CD4-positive, CD25-positive, alpha-beta regulatory T cell (primary cell): Measurements from ENCODE around the gene STARD7. TPM values are rescaled to one million over a fixed set of nuclear protein-coding genes. Genes with fewer than 3 reads are reported as not detected.

Experiments
- ATAC-seq, 2 donors: fragments of 150-1000 bp; cut with Tn5 transposase; one replicate each; pipeline ENCODE4 v1.10.0; 2021; ENCODE audit warnings: low read depth in 2 of 2, moderate number of reproducible peaks in 2 of 2, moderate library complexity in 1 of 2
- DNase-seq, 3 donors: peaks; one replicate each; pipeline versions ENCODE4 v3.0.0 to v3.0.0-alpha.2; 2012 to 2022; ENCODE audit warnings: mixed read lengths in 1 of 3
- H3K27ac ChIP-seq: one replicate; pipeline ENCODE4 v1.7.0; 2013; ENCODE audit warnings: mild to moderate bottlenecking, low read length; ENCODE audit not compliant: insufficient read depth, poor library complexity, severe bottlenecking
- H3K27me3 ChIP-seq: one replicate; pipeline ENCODE4 v1.7.0; 2013; ENCODE audit warnings: low read length; ENCODE audit not compliant: control insufficient read depth, insufficient read depth
- H3K36me3 ChIP-seq: one replicate; pipeline ENCODE4 v1.7.0; 2013; ENCODE audit warnings: mild to moderate bottlenecking, low read length, moderate library complexity; ENCODE audit not compliant: control insufficient read depth, insufficient read depth
- H3K4me1 ChIP-seq: 2 replicates; pipeline ENCODE4 v1.7.0; 2013; ENCODE audit warnings: mild to moderate bottlenecking, low read length; ENCODE audit not compliant: insufficient read depth, control insufficient read depth, poor library complexity, severe bottlenecking
- H3K4me3 ChIP-seq: one replicate; pipeline ENCODE4 v1.7.0; 2013; ENCODE audit warnings: low read depth, mild to moderate bottlenecking, low read length, moderate library complexity
- H3K9me3 ChIP-seq, 2 experiments: 1 replicate in 1 of 2; 2 replicates in 1 of 2; pipeline ENCODE4 v1.7.0; 2013; ENCODE audit warnings: low read length in 2 of 2, mild to moderate bottlenecking in 1 of 2, moderate library complexity in 1 of 2; ENCODE audit not compliant: control insufficient read depth in 2 of 2
- H3K27ac Mint-ChIP-seq, 3 donors: one replicate each; pipeline ENCODE4 v1.8.0; 2020 to 2022; ENCODE audit warnings: mild to moderate bottlenecking in 3 of 3, mixed read lengths in 3 of 3, moderate library complexity in 2 of 3
- H3K27me3 Mint-ChIP-seq: one replicate; pipeline ENCODE4 v1.8.0; 2022; ENCODE audit warnings: mild to moderate bottlenecking, mixed read lengths
- H3K36me3 Mint-ChIP-seq: one replicate; pipeline ENCODE4 v1.8.0; 2020; ENCODE audit warnings: mixed read lengths
- H3K4me1 Mint-ChIP-seq, 4 donors: one replicate each; pipeline ENCODE4 v1.8.0; 2020 to 2022; ENCODE audit warnings: mixed read lengths in 4 of 4, mild to moderate bottlenecking in 1 of 4
- H3K4me3 Mint-ChIP-seq, 4 donors: one replicate each; pipeline ENCODE4 v1.8.0; 2020 to 2022; ENCODE audit warnings: mild to moderate bottlenecking in 4 of 4, mixed read lengths in 4 of 4, moderate library complexity in 3 of 4
- H3K9me3 Mint-ChIP-seq, 7 donors: one replicate each; pipeline ENCODE4 v1.8.0; 2020 to 2022; ENCODE audit warnings: mixed read lengths in 7 of 7, mild to moderate bottlenecking in 3 of 7, moderate library complexity in 2 of 7
- polyA plus RNA-seq, 4 donors: library from polyadenylated mRNA; unstranded; fragments of 300-500 nt; fragmentation: Illumina TruSeq; gene quantifications; one replicate each; pipeline ENCODE4 v1.2.3, GENCODE V29; 2021
- total RNA-seq: library from RNA; stranded (reverse); gene quantifications from one replicate; pipeline ENCODE4 v1.2.3, GENCODE V29; 2022

The STARD7 gene
- total and polyA plus RNA-seq, 5 donors from 2014 or later, result 97.2 to 208 (median 196) TPM

- H3K4me1 Mint-ChIP-seq, result peaks cover 9 to 79% (median 38%) of the 10 kb centered on the region in 4 donors
- H3K36me3 Mint-ChIP-seq, result no peaks in the 10 kb centered on the region
- H3K27ac ChIP-seq, result no peak overlapping the region
- H3K36me3 ChIP-seq, result no peaks in the 10 kb centered on the region
- DNase-seq (no peak), ATAC-seq (no peak)
- H3K27me3 ChIP-seq, result no peaks in the 10 kb centered on the region
- H3K27me3 Mint-ChIP-seq, result no peaks in the 10 kb centered on the region
- H3K4me3 ChIP-seq, result no peak overlapping the region
- no peaks in the 10 kb centered on the region for H3K9me3 Mint-ChIP-seq
- peaks cover 49% of the 10 kb centered on the region for H3K4me1 ChIP-seq
- no peaks in the 10 kb centered on the region for H3K9me3 ChIP-seq
- H3K4me3 Mint-ChIP-seq, result peak overlapping the region in 1 of 4 donors; percentile 58
- peak overlapping the region in 2 of 3 donors; percentile 48 to 92 for H3K27ac Mint-ChIP-seq
Measured at GRCh38 chr2:96154506-96155380, 53.9 kb downstream of the STARD7 start.

- no peak for DNase-seq
- Mint-ChIP-seq H3K4me3 (peak overlapping the region in 1 of 4 donors; percentile 50), H3K27me3 (no peaks in the 10 kb centered on the region), H3K4me1 (peaks cover 4 to 79% (median 32%) of the 10 kb centered on the region in 4 donors), H3K36me3 (no peaks in the 10 kb centered on the region), H3K9me3 (no peaks in the 10 kb centered on the region), H3K27ac (peak overlapping the region in 2 of 3 donors; percentile 51 to 79)
- Histone ChIP-seq H3K36me3 (no peaks in the 10 kb centered on the region), H3K27me3 (no peaks in the 10 kb centered on the region), H3K4me3 (no peak overlapping the region), H3K9me3 (no peaks in the 10 kb centered on the region), H3K27ac (no peak overlapping the region), H3K4me1 (peaks cover 44% of the 10 kb centered on the region)
- no peak for ATAC-seq
Measured at GRCh38 chr2:96153991-96154431, 54.6 kb downstream of the STARD7 start.

GRCh38 chr2:96153291-96153713 is 55.3 kb downstream of the STARD7 start:
- Mint-ChIP-seq H3K9me3 (no peaks in the 10 kb centered on the region), H3K27ac (peak overlapping the region; percentile 73 to 79 (median 76)), H3K27me3 (peaks cover under 1% of the 10 kb centered on the region), H3K4me1 (peaks cover 5 to 79% (median 34%) of the 10 kb centered on the region in 4 donors), H3K36me3 (no peaks in the 10 kb centered on the region), H3K4me3 (peak overlapping the region in 1 of 4 donors; percentile 50)
- DNase-seq (no peak), ATAC-seq (no peak)
- Histone ChIP-seq H3K36me3 (no peaks in the 10 kb centered on the region), H3K4me3 (no peak overlapping the region), H3K27me3 (no peaks in the 10 kb centered on the region), H3K9me3 (no peaks in the 10 kb centered on the region), H3K27ac (no peak overlapping the region), H3K4me1 (peaks cover 42% of the 10 kb centered on the region)

GRCh38 chr2:96152304-96153161 is 56.1 kb downstream of the STARD7 start:
- ATAC-seq (no peak), DNase-seq (no peak)
- H3K9me3 Mint-ChIP-seq, result no peaks in the 10 kb centered on the region
- H3K9me3 ChIP-seq, result no peaks in the 10 kb centered on the region
- H3K36me3 Mint-ChIP-seq, result no peaks in the 10 kb centered on the region
- H3K27me3 ChIP-seq, result no peaks in the 10 kb centered on the region
- peaks cover 42% of the 10 kb centered on the region for H3K4me1 ChIP-seq
- H3K4me3 ChIP-seq, result no peak overlapping the region
- H3K27ac ChIP-seq, result no peak overlapping the region
- H3K36me3 ChIP-seq, result no peaks in the 10 kb centered on the region
- peak overlapping the region in 2 of 4 donors; percentile 50 to 57 for H3K4me3 Mint-ChIP-seq
- H3K27me3 Mint-ChIP-seq, result peaks cover 4% of the 10 kb centered on the region
- H3K27ac Mint-ChIP-seq, result peak overlapping the region; percentile 76 to 88 (median 79)
- H3K4me1 Mint-ChIP-seq, result peaks cover 4 to 79% (median 33%) of the 10 kb centered on the region in 4 donors

- no peaks in the 10 kb centered on the region for H3K36me3 Mint-ChIP-seq
- Histone ChIP-seq H3K36me3 (no peaks in the 10 kb centered on the region), H3K9me3 (no peaks in the 10 kb centered on the region), H3K27ac (no peak overlapping the region), H3K4me1 (peaks cover 42% of the 10 kb centered on the region), H3K27me3 (no peaks in the 10 kb centered on the region), H3K4me3 (no peak overlapping the region)
- DNase-seq (no peak), ATAC-seq (no peak)
- H3K4me3 Mint-ChIP-seq, result peak overlapping the region in 3 of 4 donors; percentile 12 to 57 (median 40)
- H3K4me1 Mint-ChIP-seq, result peaks cover 4 to 79% (median 35%) of the 10 kb centered on the region in 4 donors
- H3K27ac Mint-ChIP-seq, result peak overlapping the region; percentile 29 to 88 (median 77)
- H3K9me3 Mint-ChIP-seq, result no peaks in the 10 kb centered on the region
- peaks cover 4% of the 10 kb centered on the region for H3K27me3 Mint-ChIP-seq
Measured at GRCh38 chr2:96151595-96152303, 56.9 kb downstream of the STARD7 start.

GRCh38 chr2:96150791-96151594 is 57.6 kb downstream of the STARD7 start:
- ATAC-seq (no peak), DNase-seq (no peak)
- Mint-ChIP-seq H3K9me3 (no peaks in the 10 kb centered on the region), H3K4me3 (peak overlapping the region in 1 of 4 donors; percentile 68), H3K4me1 (peaks cover 10 to 79% (median 32%) of the 10 kb centered on the region in 4 donors), H3K27ac (peak overlapping the region in 2 of 3 donors; percentile 77 to 88), H3K27me3 (peaks cover 4% of the 10 kb centered on the region), H3K36me3 (no peaks in the 10 kb centered on the region)
- no peak overlapping the region for H3K4me3 ChIP-seq
- H3K9me3 ChIP-seq, result no peaks in the 10 kb centered on the region
- H3K36me3 ChIP-seq, result no peaks in the 10 kb centered on the region
- peaks cover 42% of the 10 kb centered on the region for H3K4me1 ChIP-seq
- H3K27me3 ChIP-seq, result no peaks in the 10 kb centered on the region
- H3K27ac ChIP-seq, result no peak overlapping the region
